Kidney (tissue), 14 donors: ENCODE data around the gene LZTS3. TPM values are rescaled to one million over a fixed set of nuclear protein-coding genes. Genes with fewer than 3 reads are reported as not detected.

Source experiments
- DNase-seq, 5 donors: peaks; one replicate each; pipeline ENCODE4 v3.0.0-alpha.2; 2013 to 2020
- FAIRE-seq: peaks from 2 replicates; lab custom pipeline; 2012; peaks lifted over from hg19 to GRCh38; lab: Jason Lieb, UNC
- H3K27ac ChIP-seq, 2 donors: one replicate each; pipeline ENCODE4 v1.7.0; 2013; ENCODE audit warnings: low read depth in 2 of 2, low read length in 2 of 2, inconsistent platforms in 1 of 2
- H3K27me3 ChIP-seq: one replicate; pipeline ENCODE4 v1.7.1; 2013; ENCODE audit warnings: low read length, inconsistent platforms; ENCODE audit not compliant: control insufficient read depth, insufficient read depth
- H3K36me3 ChIP-seq, 3 donors: one replicate each; pipeline versions ENCODE4 v1.7.0 to v1.7.1; 2013; ENCODE audit warnings: low read length in 3 of 3, control low read depth in 1 of 3, inconsistent platforms in 1 of 3; ENCODE audit not compliant: insufficient read depth in 3 of 3, control insufficient read depth in 2 of 3
- H3K4me1 ChIP-seq, 3 donors: one replicate each; pipeline versions ENCODE4 v1.7.0 to v1.7.1; 2013; ENCODE audit warnings: low read length in 3 of 3, inconsistent platforms in 1 of 3, low read depth in 1 of 3; ENCODE audit not compliant: control insufficient read depth in 2 of 3, insufficient read depth in 2 of 3
- H3K4me3 ChIP-seq, 3 donors: one replicate each; pipeline versions ENCODE4 v1.7.0 to v1.8.1; 2013; ENCODE audit warnings: low read length in 3 of 3, control low read depth in 1 of 3, inconsistent platforms in 1 of 3
- H3K9ac ChIP-seq, 3 donors: one replicate each; pipeline versions ENCODE4 v1.7.0 to v1.7.1; 2013; ENCODE audit warnings: low read length in 3 of 3, control low read depth in 1 of 3, inconsistent platforms in 1 of 3
- H3K9me3 ChIP-seq, 3 donors: one replicate each; pipeline versions ENCODE4 v1.7.0 to v1.7.1; 2013; ENCODE audit warnings: low read length in 3 of 3, control low read depth in 1 of 3, inconsistent platforms in 1 of 3; ENCODE audit not compliant: control insufficient read depth in 2 of 3, insufficient read depth in 1 of 3
- CTCF ChIP-seq: IDR thresholded peaks from 3 replicates; pipeline ENCODE4 v1.5.1; 2012; ENCODE audit warnings: mild to moderate bottlenecking, moderate library complexity, borderline replicate concordance; ENCODE audit not compliant: insufficient read depth; ENCODE audit errors: extremely low read depth
- intact Hi-C: fragments of 100-400 bp; cut with DNase I; formaldehyde crosslinking; loops from one replicate; pipeline ENCODE4 v1.11.1; 2022
- polyA plus RNA-seq: library from polyadenylated mRNA; stranded (reverse); fragments of 350-450 nt; fragmentation: Illumina TruSeq; extraction: RNeasy Lipid Tissue Mini Kit (QIAGEN cat#74804); gene quantifications from one replicate; pipeline ENCODE4 v1.2.3, GENCODE V29; 2014; ENCODE audit warnings: low read depth, low replicate concordance; ENCODE audit not compliant: insufficient read depth
- total RNA-seq: library from RNA; stranded (reverse); fragmentation: NEBNext Ultra II Directional; extraction: Animal tissue kit (Norgen Biotek cat#: 25700); gene quantifications from one replicate; pipeline ENCODE4 v1.2.1, GENCODE V29; 2021
- donor health status: control.
- donor health status: control.
- donor health status: control.
- donor health status: control.
- donor health status: control.
- donor health status: DM: yes; HTN: yes; CAD: no.
- donor health status: Normal renal cell carcinoma (clear cell type).

The LZTS3 gene
- total and polyA plus RNA-seq, 2 donors from 2014 or later, result 20.0 to 23.0 TPM

GRCh38 chr20:3194617-3195280 is 21.4 kb upstream of the LZTS3 start:
- Histone ChIP-seq H3K36me3 (peaks cover 2 to 35% (median 34%) of the 10 kb centered on the region in 3 donors), H3K4me1 (no peaks in the 10 kb centered on the region), H3K27me3 (no peaks in the 10 kb centered on the region), H3K27ac (no peak overlapping the region), H3K9me3 (no peaks in the 10 kb centered on the region), H3K9ac (no peak overlapping the region), H3K4me3 (no peak overlapping the region)
- FAIRE-seq (no peak), DNase-seq (peak in 1 of 5 donors; percentile 52)
- no peak for TF ChIP-seq CTCF
- intact Hi-C loops, result no loop called here

GRCh38 chr20:3193806-3194616 is 20.7 kb upstream of the LZTS3 start:
- TF ChIP-seq CTCF, result no peak
- Histone ChIP-seq H3K9me3 (no peaks in the 10 kb centered on the region), H3K27ac (no peak overlapping the region), H3K4me3 (no peak overlapping the region), H3K27me3 (no peaks in the 10 kb centered on the region), H3K4me1 (no peaks in the 10 kb centered on the region), H3K36me3 (peaks cover 2 to 32% (median 28%) of the 10 kb centered on the region in 3 donors), H3K9ac (no peak overlapping the region)
- no peak for FAIRE-seq
- peak in 1 of 5 donors; percentile 53 for DNase-seq
- intact Hi-C loops, result no loop called here

GRCh38 chr20:3192226-3193015 is 19.1 kb upstream of the LZTS3 start:
- Histone ChIP-seq H3K36me3 (peaks cover 2 to 32% (median 28%) of the 10 kb centered on the region in 3 donors), H3K27me3 (no peaks in the 10 kb centered on the region), H3K4me3 (no peak overlapping the region), H3K9me3 (no peaks in the 10 kb centered on the region), H3K27ac (no peak overlapping the region), H3K4me1 (no peaks in the 10 kb centered on the region), H3K9ac (no peak overlapping the region)
- intact Hi-C loops, result no loop called here
- FAIRE-seq (no peak), DNase-seq (peak in 1 of 5 donors; percentile 35)
- TF ChIP-seq CTCF, result no peak
